COLO829 (cell line): Measurements from ENCODE around the gene DNAH10.

Experiments
- DNase-seq: peaks from one replicate; pipeline ENCODE4 v3.0.0; 2012; ENCODE audit warnings: low spot score

Gene DNAH10

DNA sequence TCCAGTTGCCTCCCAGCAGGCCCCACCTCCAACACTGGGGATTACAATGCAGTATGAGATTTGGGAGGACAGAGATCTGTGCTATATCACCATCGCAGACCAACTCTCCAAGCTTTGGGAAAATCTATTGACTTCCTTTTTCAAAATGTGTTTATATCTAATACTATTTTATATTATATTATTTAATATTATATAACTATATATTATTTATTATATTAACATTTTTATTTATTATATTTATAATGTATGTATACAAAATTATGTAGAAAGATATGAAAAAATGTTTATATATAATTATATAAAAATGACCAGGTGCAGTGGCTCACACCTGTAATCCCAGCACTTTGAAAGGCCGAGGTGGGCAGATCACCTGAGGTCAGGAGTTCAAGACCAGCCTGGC is 36.4 kb downstream of the DNAH10 start:
- no peak for DNase-seq

DNA sequence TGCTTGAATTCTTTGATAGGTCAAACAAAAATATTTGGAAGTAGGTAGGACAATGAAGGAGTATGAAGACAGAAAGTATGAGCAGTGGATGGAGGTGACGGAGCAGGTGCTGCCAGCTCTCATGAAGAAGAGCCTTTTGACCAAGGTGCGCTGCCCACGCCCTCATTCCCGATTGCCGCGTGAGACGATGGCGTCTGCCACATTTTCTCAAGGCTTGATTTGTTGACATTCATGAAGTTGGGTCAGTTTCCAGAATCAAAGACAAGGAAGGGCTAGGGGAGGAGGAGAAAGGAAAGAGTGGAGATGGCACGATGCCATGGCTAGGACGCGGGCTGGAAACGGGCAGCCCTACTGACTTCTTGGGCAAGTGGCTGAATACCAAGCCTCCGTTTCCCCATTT is 37.1 kb downstream of the DNAH10 start:
- no peak for DNase-seq

DNA sequence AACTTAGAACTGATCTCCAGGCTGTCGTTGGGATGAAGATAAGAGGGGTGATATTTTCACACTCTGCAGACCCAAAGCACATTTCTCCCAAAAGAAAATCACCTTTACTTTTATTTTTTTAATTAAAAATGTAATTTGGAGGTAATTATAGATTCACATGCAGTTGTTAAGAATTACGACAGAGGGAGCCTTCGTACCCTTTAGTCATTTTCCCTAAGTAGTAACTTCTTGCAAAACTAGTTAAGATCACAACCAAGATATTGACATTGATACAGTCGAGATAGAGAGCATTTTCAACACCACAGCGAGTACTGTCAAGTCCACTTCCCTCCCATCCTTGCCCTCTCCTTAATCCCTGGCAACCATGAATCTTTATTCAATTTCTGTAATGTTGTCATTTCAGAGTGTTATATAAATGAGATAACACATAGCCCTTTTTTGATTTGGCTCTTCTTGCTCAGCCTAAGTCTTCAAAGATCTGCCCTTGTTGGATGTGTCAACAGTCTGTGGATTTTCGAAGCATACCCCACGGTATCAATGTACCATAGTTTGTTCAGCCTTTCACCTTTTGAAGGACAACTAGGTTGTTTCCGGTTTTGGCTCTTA is 39.6 kb downstream of the DNAH10 start:
- peak; percentile 69 for DNase-seq

DNA sequence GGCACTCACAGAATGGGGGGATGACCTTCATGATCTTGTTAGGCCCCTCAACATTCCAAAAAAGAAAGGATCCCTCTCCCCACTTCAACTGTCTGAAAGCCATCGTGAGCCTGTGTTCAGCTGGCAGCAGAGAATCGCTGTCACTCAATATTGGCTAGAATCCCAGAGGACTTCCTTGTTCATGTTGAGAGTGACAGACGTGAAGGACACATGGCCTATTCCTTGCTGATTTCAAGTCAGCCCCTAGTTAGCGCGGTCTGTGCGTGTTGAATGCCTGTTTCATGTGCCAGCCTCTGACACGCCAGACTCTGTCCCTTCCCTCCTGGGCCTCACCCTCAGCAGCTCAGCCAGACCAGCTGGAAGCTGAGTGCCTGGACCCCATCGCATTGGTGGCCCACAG is 43.1 kb downstream of the DNAH10 start:
- DNase-seq: no peak

DNA sequence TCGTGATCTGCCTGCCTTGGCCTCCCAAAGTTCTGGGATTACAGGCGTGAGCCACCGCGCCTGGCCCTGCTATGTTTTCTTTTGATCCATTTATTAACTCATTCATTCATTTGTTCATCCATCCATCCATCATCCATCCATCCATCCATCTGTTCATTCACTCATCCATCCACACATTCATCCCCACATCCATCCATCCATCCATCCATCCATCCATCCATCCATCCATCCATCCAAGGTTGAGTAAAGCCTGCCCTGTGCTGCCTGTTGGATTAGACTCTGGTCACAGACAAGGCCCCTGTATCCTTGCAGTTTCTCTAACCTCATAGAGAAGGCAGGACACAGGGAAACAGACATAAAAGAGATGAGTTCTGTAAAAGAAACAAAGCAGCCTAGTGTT is 44.9 kb downstream of the DNAH10 start:
- DNase-seq: no peak

DNA sequence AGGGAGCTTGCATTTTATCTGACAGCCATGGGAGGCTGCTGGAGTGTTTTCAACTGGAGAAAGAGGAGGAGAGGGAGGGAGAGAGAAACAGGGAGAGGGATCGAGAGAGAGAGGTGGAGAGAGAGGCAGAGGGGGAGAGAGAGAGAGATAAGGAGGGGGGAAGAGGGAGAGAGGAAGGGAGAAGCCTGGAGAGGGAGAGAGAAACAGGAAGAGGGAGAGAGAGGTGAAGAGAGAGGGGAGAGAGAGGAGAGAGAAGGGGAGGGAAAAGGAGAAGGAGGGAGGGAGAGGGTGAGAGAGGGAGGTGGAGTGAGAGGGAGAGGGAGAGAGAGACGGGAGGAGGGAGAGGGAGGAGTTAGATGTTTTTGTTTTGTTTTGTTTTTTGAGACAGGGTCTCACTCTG is 45.6 kb downstream of the DNAH10 start:
- no peak for DNase-seq

DNA sequence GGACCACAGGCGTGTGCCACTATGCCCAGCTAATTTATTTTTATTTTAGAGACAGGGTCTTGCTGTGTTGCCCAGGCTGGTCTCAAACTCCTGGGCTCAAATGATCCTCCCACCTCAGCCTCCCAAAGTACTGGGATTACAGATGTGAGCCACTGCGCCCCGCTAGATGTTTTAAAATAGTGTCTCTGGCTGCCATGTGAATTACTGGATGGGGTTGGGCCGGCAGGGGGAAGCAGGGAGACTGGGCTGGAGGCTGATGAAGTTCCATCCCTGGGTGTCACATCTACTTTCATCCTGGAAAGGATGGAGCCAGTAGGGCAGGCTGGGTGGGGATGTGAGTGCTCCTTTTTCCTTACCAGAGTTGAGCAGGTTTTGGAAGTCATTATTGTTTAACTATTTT is 46.1 kb downstream of the DNAH10 start:
- peak; percentile 27 for DNase-seq

DNA sequence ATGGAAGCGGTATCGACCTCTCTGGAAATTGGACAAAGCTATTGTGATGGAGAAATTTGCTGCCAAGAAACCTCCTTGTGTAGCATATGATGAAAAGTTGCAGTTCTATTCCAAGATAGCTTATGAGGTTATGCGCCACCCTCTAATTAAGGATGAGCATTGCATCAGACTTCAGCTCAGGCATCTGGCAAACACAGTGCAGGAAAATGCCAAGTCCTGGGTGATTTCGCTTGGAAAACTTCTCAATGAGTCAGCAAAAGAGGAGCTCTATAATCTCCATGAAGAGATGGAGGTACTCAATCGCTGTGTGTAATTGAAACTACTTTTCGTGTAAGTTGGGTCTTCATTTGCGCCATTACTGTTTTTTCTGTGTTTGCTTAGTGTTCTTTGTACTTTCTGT is 51.2 kb downstream of the DNAH10 start:
- no peak for DNase-seq

DNA sequence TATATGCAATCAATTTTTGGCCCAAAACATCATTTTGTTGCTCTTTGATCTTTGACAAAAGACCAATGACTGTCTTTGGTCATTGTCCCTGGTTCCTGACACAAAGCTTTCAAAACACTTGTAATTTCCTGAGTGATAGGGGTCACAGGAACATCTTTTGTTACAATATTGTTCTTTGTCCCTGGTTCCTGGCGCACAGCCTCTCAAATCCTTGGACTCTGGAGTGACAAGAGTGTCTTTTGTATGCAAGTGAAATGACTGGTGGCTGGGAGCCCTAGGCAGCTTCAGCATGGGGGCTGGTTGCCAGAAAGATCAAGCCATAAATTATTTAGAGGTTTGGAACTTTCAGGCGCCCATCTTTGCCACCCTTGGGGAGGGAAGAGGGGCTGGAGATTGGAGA is 53.9 kb downstream of the DNAH10 start:
- no peak for DNase-seq

DNA sequence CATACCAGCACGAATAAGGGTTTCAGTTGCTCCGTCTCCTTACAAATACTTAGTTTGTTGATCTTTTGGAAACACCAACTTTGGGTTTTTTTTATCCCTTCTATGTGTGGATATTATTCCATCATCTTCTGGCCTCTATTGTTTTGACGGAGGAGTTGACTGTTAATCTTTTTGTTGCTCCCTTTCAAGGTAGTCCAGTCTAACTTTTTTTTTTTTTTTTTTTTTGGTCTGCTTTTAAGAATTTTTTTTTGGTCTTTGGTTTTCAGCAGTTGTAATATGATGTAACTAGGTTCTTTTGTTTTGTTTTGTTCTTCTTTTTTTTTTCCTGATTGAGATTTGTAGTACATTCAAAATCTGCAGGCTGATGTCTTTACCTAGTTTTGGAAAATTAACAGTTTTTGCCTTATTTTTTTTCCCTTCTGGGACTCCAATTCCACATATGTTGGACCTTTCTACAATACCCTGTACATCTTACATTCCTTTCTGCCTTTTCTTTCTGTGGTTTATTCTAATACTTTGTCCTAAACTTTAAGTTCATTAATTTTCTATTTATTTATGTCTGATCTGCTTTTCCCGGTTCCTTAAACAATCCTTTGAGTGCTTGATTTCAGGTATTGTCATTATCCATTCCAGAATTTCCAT is 54.9 kb downstream of the DNAH10 start:
- no peak for DNase-seq

DNA sequence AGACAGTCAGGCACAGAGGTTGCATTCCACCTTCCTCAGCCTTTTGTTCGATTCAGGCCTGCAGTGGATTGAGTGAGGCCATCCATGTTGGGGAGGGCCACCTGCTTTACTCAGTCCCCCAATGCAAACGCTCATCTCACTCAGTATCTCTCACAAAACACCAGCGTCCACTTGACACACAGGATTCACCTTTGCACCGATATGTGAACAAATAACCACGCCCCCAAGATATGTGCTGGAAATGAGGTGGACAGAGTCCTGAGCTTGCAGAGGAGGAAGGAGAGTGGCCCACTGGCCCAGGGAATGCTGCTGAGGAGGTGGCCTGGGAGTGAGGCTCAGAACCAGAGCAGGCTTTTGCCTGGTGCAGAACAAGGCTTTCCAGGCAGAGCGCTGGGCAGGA is 60.7 kb downstream of the DNAH10 start:
- no peak for DNase-seq

DNA sequence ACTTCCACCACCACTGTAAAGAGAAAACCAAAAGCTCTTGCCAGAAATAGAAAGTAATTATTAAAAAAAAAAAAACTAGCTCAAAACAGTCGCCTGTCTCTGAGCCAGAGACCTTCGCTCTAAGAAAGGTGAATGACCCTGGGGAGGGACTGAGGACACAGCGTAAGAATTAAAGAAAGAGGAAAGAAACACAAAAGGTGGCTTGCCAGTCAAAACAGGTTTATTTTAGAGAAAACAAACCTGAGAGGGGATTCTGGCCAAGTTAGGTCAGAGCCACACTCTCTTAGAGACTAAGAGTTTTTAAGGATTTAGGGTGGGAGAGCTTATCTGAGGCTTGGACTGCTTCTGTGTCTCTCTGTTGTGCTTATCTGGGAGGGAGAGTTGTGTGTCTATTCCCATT is 66.0 kb downstream of the DNAH10 start:
- DNase-seq: no peak

DNA sequence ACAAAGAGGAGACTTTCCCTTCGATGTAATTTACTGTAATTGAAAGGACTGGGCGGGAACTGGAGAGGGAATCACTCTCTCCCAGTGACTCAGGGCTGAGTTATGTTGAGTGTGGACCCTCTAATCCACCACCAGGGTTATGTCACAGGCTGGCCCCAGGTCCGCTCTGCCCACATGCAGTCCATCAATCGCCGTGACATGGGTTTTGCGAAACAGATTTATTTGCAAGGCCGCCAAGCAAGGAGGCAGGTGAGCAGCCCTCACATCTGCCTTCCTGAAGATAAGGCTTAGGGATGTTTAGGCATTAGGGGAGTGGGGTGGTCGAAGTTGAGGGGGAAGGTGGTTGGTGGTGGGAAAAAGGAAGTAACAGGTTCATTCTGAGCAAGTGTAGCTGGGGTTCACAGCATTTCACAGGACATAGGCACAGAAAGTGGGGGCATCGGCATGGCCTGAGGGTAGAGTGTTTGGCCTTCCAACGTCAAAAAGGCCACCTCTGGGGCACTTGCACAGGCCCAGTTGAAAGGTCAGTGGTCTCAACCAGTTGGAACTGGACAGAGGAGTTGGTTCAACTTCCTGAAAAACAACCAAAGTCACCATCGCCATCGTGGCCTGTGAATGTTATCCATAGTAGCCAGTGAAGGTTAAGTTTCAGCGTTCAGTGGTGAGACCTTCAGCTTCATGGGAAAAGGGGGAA is 66.9 kb downstream of the DNAH10 start:
- no peak for DNase-seq

DNA sequence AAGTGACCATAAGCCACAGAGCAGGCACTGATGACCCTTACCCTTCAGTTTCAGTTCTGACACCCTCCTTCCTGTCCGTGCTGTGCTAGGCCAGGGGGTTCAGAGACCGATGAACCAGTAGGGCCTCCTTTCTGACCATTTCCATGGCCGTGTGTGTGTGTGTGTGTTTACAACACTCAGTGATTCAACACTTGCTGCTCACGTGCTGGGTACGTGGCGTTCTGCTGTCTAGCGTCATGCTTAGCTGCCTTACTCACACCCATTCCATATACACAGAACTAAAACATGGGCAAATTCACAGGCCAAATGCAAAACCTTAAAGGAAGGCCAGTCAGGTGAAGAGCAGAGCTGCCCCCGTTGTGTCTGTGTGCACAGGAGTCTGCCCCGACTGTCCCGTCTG is 67.5 kb downstream of the DNAH10 start:
- no peak for DNase-seq

DNA sequence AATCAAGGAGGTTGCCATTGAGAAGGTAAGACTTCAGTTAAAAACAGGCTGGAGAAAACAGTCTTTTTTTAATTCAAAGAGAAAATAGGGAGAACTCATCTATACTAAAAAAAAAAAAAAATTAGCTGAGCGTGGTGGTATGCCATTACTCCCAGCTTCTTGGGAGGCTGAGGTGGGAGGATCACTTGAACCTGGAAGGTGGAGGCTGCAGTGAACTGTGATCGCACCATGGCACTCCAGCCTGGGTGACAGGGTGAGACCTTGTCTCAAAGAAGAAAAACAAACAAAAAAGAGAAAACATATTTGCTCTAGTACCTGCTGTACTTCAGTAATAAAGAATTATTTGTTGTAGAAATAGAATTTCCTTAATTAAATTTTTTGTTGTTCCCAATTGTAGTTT is 68.6 kb downstream of the DNAH10 start:
- DNase-seq: no peak

DNA sequence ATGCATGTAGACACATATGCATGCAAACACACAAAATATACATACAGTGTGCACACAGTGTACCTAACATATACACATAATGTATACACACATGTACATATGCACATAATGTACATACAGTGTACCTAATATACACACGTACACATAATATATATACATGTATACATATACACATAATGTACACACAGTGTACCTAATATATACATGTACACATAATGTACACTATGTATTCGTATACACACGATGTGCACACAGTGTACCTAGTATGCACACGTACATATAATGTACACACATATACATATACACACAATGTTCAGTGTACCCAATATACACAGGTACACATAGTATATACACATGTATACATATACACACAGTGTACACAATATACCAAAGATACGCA is 70.0 kb downstream of the DNAH10 start:
- no peak for DNase-seq

DNA sequence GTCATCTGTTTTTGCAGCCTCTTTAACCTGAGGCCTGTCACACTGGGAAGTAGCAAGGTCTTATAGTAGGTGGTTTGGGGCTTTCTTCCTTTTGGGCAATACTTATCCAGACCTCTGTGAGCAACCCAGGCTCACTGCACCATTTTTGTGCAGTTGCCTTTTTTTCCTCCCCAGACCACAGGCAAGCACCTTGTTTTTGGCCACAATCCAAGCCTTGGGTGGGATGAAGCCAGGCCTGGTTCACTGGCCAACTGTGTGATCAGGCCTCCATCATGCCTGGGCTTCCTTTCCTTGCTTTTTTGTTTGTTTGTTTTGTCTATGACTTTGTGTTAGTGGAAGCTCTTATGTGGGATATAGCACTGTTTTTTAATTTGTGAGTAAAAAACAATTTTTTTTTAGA is 71.7 kb downstream of the DNAH10 start:
- no peak for DNase-seq

DNA sequence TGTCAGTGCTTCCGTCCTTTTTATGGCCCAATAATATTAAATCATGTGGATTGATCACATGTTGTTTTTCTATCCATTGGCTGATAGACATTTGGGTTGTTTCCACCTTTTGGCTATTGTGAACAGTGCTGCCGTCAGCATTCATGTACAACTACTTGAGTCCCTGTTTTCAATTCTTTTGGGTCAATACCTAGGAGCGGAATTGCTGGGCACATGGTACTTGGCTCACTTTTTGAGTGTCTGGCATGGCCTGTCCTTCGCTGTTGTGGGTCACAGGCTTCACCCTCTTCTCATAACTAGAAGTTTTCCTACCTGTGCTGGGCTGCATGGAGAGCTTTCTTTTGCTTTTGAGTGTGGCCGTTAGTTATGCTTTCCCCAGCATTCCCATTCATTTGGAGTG is 72.7 kb downstream of the DNAH10 start:
- no peak for DNase-seq

DNA sequence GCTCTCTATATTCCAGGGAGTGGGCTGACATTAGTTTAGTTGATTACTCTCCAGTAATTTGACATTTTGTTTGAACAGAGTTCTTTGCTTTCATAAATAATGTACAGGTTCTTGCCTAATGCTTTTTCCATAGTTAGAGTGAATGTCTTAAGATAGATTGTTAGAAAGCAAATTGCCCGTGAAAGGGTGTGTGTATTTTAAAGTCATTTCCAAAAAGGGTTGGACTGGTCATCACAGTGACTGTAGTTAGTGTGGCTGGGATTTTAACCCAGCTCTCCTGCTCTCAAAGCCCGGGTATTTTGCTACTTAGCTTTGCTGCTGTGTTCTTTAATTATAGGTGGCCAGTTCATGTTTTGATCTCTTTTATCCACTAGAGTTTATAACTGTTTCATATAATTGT is 74.2 kb downstream of the DNAH10 start:
- DNase-seq: no peak

DNA sequence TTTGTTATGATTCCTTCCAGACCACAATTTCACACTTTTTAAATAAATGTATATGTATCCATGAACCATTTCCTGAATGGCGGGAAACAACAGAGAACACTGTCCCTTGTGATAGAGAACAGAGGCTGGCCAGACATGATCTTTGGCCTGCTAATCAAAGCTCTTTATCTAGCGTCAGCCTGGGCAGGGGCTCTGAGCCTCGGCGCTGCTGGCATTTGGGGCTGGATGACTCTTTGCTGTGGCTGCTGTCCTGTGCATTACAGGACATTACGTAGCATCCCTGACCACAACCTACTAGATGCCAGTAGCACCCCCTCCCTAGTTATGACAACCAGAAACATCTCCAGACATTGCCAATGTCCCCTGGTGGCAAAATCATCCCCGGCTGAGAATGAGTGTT is 77.7 kb downstream of the DNAH10 start:
- no peak for DNase-seq

DNA sequence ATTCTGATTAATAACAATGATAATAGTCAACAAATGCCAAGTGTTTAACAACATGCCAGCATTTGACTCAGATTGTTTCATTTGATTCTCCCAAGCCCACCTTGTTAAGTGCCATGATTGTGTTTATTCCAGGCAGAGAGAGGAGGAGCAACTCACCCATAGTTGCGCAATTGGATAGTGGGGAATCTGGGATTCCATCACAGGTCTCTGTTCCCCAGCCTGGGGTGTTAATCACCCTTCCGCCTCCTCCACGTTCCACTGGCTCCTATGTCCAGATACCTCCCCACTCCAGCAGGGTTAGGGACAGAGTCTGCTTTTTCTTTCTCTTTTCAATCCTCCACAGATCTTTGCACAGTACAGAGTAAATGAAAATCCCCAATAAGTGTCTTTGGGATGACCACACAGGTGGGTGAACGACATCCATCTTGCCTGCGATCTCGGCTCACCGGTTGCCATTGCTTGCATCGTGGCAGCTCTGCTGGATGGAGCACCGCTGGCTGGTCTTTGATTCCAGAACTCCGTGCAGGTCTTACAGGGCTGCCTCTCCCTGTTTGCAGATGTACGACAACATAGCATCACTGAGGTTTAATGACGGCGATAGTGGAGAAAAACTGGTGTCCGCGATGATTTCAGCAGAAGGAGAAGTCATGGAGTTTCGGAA is 78.8 kb downstream of the DNAH10 start:
- no peak for DNase-seq

DNA sequence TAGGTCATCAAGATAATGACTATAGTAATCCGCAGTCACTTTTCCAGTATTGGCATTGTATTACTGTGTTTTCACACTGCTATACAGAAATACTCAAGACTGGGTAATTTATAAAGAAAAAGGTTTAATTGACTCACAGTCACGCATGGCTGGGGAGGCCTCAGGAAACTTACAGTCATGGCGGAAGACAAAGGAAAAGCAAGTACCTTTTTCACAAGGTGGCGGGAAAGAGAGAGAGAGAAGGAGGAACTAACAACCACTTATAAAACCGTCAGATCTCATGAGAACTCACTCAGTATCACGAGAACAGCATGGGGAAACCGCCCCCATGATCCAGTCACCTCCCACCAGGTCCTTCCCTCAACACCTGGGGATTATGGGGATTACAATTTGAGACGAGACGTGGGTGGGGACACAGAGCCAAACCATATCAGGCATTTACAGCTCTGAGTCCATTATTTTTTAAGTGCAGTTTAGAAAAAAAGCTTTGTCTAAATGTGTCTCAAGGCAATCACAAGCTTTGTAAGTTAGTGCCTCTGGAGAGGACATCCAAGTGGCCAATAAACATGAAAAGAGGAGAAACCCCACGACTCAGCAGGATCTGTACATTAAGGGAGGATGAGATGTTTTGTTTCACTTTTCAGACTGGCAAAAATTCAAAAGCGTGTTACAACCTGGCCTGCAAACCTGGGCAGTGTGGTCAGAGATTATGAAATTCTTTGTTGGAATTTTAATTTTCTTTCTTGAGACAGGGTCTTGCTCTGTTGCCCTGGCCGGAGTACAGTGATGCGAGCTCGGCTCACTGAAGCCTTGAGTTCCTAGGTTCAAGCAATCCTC is 82.0 kb downstream of the DNAH10 start:
- DNase-seq: no peak
